Neutrophil (primary cell): ENCODE data around the gene LGR6.
"Not testable (repeated sequence)": the region's sequence is repeated elsewhere in the genome, so short reads cannot be mapped to it uniquely, and the experiment has no call there.

Source experiments
- H3K27ac ChIP-seq: fragments of 200-600 bp; sonication (generic); 2 replicates; pipeline ENCODE4 v1.5.1; 2016; ENCODE audit warnings: mild to moderate bottlenecking, moderate library complexity
- H3K27me3 ChIP-seq: fragments of 200-600 bp; sonication (generic); 2 replicates; pipeline ENCODE4 v1.6.0; 2016; ENCODE audit warnings: mild to moderate bottlenecking
- H3K36me3 ChIP-seq: fragments of 200-600 bp; sonication (generic); 2 replicates; pipeline ENCODE4 v1.5.1; 2017
- H3K4me1 ChIP-seq, 2 experiments: fragments of 200-600 bp in 1 of 2; sonication (generic) in 1 of 2; 1 replicate in 1 of 2; 2 replicates in 1 of 2; pipeline versions ENCODE4 v1.5.1 to v1.6.1; 2013 to 2016; ENCODE audit warnings: low read depth in 1 of 2, low read length in 1 of 2, mild to moderate bottlenecking in 1 of 2, moderate library complexity in 1 of 2; ENCODE audit not compliant: control insufficient read depth in 1 of 2, insufficient read depth in 1 of 2
- H3K4me3 ChIP-seq, 2 experiments: fragments of 200-600 bp in 1 of 2; sonication (generic) in 1 of 2; 1 replicate in 1 of 2; 2 replicates in 1 of 2; pipeline ENCODE4 v1.5.1; 2013 to 2016; ENCODE audit warnings: low read depth in 1 of 2, low read length in 1 of 2, mild to moderate bottlenecking in 1 of 2, moderate library complexity in 1 of 2
- H3K9me3 ChIP-seq: fragments of 200-600 bp; sonication (generic); 2 replicates; pipeline ENCODE4 v1.5.1; 2016
- TF ChIP-seq, protein P1 (sequence below): fragments of 200-600 bp; sonication (generic); IDR thresholded peaks from 2 replicates; pipeline ENCODE4 v1.5.1; 2016; ENCODE audit warnings: antibody characterized with exemption

The LGR6 gene

DNA sequence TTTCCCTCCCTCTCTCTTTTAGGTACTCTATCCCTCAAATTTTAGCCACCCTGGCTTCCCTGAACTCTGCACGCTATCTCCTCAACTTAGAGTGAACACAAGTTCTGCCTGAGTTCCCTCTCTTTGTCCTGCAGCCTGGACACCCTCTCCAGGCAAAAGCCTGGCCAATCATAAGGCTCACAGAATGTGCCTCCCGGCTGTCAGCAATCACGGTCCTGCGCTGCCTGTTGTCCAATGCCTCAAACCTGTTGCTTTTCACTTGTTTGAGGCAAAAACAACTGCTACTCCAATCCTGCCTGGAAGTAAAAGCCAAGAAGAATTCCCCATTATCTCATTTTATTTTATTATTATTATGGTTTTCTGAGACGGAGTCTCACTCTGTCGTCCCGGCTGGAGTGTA is 66.1 kb downstream of the LGR6 start:
- no peak overlapping the region for H3K27ac ChIP-seq
- H3K4me1 ChIP-seq: no peaks in the 10 kb centered on the region
- H3K9me3 ChIP-seq: no peaks in the 10 kb centered on the region
- H3K36me3 ChIP-seq: no peaks in the 10 kb centered on the region
- TF ChIP-seq, protein P1, sequence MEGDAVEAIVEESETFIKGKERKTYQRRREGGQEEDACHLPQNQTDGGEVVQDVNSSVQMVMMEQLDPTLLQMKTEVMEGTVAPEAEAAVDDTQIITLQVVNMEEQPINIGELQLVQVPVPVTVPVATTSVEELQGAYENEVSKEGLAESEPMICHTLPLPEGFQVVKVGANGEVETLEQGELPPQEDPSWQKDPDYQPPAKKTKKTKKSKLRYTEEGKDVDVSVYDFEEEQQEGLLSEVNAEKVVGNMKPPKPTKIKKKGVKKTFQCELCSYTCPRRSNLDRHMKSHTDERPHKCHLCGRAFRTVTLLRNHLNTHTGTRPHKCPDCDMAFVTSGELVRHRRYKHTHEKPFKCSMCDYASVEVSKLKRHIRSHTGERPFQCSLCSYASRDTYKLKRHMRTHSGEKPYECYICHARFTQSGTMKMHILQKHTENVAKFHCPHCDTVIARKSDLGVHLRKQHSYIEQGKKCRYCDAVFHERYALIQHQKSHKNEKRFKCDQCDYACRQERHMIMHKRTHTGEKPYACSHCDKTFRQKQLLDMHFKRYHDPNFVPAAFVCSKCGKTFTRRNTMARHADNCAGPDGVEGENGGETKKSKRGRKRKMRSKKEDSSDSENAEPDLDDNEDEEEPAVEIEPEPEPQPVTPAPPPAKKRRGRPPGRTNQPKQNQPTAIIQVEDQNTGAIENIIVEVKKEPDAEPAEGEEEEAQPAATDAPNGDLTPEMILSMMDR: no peak
- H3K4me3 ChIP-seq: no peak overlapping the region
- peaks cover 56% of the 10 kb centered on the region for H3K27me3 ChIP-seq

DNA sequence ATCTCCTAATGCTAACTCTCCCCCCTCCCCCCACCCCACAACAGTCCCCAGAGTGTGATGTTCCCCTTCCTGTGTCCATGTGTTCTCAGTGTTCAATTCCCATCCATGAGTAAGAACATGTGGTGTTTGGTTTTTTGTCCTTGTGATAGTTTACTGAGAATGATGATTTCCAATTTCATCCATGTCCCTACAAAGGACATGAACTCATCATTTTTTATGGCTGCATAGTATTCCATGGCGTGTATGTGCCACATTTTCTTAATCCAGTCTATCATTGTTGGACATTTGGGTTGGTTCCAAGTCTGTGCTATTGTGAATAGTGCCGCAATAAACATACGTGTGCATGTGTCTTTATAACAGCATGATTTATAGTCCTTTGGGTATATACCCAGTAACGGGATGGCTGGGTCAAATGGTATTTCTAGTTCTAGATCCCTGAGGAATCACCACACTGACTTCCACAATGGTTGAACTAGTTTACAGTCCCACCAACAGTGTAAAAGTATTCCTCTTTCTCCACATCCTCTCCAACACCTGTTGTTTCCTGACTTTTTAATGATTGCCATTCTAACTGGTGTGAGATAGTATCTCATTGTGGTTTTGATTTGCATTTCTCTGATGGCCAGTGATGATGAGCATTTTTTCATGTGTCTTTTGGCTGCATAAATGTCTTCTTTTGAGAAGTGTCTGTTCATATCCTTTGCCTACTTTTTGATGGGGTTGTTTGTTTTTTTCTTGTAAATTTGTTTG is 67.8 kb downstream of the LGR6 start:
- not testable (repeated sequence) for H3K36me3 ChIP-seq, H3K4me3 ChIP-seq, H3K9me3 ChIP-seq, H3K4me1 ChIP-seq, H3K27ac ChIP-seq
- H3K27me3 ChIP-seq: peaks cover 64% of the 10 kb centered on the region

DNA sequence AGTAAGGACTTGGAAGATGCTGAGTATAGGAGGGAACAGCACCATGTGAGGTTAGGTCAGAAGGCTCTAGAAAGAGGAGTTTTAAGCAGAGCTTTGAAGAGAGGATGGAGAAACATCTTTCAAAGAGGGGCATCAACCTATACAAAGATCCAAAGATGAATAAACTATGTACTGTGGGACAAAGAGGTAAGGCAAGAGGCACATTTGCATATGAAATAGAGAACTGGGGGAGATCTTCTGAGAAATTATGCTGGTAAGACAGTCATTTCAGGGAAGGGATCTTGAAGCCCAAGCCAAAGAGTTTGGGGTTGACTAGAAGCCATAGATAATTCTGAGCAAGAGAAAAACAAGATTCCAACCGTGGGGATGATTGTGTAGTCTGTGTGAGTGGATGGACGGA is 70.0 kb downstream of the LGR6 start:
- Histone ChIP-seq H3K4me1 (no peaks in the 10 kb centered on the region), H3K9me3 (no peaks in the 10 kb centered on the region), H3K4me3 (no peak overlapping the region), H3K27ac (no peak overlapping the region), H3K36me3 (no peaks in the 10 kb centered on the region), H3K27me3 (peaks cover 63% of the 10 kb centered on the region)
- TF ChIP-seq, protein P1: no peak

DNA sequence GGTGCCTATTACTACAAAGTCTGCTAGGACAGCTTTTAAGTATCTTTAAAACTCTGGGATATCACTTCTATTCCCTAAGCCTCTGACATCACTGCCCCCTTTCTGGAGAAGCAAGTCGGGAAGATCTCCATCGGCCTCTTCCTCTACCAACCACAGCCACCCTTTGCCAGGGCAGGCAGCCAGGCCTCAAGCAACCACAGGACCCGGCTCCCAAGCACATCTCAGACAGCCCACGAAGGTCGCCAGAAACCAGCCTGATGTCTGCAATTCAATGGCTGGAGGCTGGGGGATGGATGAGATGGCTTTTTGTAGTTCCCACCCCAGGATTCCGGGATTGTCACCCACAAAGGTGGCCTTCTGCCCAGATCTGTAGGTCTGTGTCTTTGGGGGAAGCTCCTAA is 70.7 kb downstream of the LGR6 start:
- TF ChIP-seq, protein P1: no peak

DNA sequence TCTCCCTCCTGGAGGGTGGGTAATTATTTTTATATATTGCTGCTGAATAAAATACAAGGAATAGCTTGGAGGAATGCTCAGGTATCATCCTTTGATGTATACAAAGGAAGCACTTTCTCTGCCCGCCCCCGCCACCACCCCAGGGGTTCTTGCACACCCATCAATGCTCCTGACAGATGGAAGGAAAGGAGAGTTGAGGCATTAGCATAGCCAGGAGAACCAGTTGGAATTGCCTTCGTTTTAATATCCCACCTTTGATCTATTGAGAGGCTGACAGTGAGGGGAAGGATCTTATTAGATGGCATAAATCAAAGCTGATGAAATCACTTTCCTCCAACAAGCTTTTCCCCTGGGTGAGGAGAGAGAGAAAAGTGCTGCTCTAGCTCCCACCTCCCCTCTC is 71.1 kb downstream of the LGR6 start:
- Histone ChIP-seq H3K27ac (no peak overlapping the region), H3K4me1 (no peaks in the 10 kb centered on the region), H3K4me3 (no peak overlapping the region), H3K9me3 (no peaks in the 10 kb centered on the region), H3K27me3 (peaks cover 52% of the 10 kb centered on the region), H3K36me3 (no peaks in the 10 kb centered on the region)
- TF ChIP-seq, protein P1: no peak

More for the DNA sequence above, 70.7 kb downstream of the LGR6 start:
- no peaks in the 10 kb centered on the region for H3K36me3 ChIP-seq
- no peaks in the 10 kb centered on the region for H3K9me3 ChIP-seq
- no peak overlapping the region for H3K27ac ChIP-seq
- H3K27me3 ChIP-seq: peaks cover 57% of the 10 kb centered on the region
- no peaks in the 10 kb centered on the region for H3K4me1 ChIP-seq
- no peak overlapping the region for H3K4me3 ChIP-seq

DNA sequence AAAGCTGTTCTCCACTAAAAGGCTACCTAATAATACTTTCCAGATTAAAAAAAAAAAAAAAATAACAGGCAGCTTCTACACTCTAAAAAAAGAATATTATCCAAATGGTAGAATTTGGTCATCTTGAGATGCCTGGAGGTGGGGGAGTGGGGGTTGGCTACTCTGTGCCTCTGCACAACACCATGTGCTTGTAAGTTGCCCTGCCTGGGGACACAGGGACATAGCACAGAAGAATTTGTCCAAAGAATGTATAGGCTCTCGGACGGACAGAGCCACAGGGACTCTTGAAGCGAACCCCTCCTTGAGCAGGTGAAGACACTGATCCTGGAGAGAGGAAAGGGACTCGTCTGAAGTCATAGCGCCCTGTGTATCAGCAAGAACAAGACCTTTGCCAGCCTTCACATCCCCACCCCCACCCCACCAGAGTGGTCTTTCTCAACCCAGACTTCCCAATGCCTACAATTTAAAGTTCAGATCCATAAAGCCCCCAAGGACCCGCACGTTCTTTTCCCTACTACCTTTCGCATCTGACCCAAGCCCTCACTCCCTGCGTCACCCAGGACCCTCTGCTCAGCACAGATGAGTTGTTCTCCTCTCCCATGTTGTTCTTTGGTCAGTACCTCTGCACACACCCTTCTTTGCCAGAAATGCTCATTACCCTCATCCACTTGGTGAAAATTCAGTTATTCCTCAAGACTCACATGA is 72.6 kb downstream of the LGR6 start:
- Histone ChIP-seq H3K36me3 (no peaks in the 10 kb centered on the region), H3K27ac (no peak overlapping the region), H3K27me3 (peaks cover 44% of the 10 kb centered on the region), H3K4me3 (no peak overlapping the region), H3K4me1 (no peaks in the 10 kb centered on the region), H3K9me3 (no peaks in the 10 kb centered on the region)
- TF ChIP-seq, protein P1: no peak
